ENCODE results near the gene BDKRB1.

- TF ChIP-seq CTCF (IDR thresholded peaks at IDR 0.05) (no peak), POLR2A (IDR thresholded peaks at IDR 0.05) (no peak)
Observed at GRCh38 chr14:96233661-96234060, 22.3 kb upstream of the BDKRB1 start.

Measured in lower leg skin (tissue), 3 donors.